Stimulated activated naive CD8-positive, alpha-beta T cell treated with anti-CD3 and anti-CD28 coated beads, Interleukin-15, Interleukin-2, amounts not matched to agents 100 U/mL and 50 U/mL, for 24 hours (primary cell): ENCODE data around the gene PGPEP1.
"Not testable (repeated sequence)": the region's sequence is repeated elsewhere in the genome, so short reads cannot be mapped to it uniquely, and the experiment has no call there.

Experiments
- ATAC-seq: fragments of 150-1000 bp; cut with Tn5 transposase; one replicate; pipeline ENCODE4 v1.10.0; 2021
- DNase-seq: peaks from one replicate; pipeline ENCODE4 v3.0.0; 2021

Gene PGPEP1

DNA sequence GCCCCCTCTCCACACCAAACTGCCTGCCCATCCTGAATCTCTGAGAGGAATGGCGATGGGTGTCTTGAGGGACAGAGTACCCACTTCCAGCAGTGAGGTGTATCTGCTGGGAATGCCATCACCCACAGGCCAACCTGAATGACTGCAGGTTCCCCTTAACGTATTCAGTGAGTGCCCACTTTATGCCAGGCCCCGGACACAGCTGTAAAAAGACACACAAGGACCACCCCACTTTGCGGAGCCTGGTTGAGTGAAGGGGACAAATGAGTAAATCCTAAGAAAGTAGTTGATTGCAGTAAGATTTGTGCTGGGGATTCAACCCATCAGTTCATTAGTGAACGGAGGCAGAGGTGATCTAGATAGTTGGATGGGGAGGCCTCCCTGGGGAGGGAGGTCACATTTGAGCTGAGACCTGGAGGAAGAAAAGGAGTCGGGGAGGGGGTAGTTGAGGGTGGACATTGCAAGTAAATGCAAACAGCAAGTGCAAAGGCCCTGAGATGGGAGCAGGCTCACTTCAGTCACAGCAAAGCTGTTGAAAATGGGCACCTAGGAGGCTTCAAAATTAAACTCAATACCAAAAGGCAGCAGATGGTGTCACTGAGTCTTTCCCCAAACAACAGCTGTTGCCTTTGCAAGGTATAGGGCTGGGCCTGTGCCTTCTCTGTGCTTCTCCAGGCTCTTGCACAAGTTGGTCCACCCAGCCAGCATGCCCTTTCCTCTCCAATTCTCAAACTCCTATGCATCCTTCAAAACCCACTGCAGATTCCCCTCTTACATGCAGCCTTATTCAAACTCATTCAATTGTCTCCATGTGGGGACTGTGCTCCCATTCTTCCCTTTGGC is 49.9 kb downstream of the PGPEP1 start:
- ATAC-seq (no peak), DNase-seq (no peak)

DNA sequence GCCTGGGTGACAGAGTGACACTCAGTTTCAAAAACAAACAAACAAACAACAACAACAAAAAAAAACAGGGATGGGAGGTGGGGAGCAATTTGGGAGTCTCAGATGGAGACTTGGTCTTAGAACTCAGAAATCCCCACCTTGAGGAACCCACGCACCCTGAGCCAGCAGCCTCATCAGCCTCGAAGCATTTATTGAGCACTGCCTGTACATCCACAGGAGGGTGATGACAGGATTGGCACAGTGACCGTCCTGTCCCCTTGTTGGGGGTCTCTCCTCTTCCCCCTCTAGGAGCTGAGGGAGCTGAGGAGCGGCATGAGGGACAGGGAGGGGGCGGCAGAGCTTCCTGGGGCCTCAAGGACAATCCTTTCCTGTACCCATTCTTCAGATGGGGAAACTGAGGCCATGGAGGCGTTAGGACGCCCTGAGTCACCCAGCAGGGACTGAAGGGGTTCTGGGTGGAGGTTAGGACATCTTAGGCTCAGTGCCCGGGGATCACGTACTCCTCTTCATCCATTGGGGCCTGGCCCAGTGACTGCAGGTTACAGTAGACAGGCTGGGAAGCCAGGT is 51.2 kb downstream of the PGPEP1 start:
- ATAC-seq (no peak), DNase-seq (no peak)

DNA sequence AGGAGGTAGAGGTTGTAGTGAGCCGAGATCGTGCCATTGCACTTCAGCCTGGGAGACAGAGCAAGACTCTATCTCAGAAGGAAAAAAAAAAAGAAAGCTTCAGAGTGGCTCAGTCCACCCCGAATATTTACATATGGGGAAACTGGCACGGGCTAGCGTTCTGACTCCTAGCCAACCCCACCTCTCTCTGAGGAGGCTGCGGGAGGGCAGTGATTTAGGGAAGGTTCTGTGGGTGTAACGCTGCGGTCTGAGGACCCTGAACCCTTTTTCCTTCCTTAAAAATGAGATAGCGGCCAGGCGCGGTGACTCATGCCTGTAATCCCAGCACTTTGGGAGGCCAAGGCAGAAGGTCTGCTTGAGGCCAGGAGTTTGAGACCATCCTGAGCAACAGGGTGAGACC is 52.0 kb downstream of the PGPEP1 start:
- ATAC-seq (no peak), DNase-seq (no peak)

DNA sequence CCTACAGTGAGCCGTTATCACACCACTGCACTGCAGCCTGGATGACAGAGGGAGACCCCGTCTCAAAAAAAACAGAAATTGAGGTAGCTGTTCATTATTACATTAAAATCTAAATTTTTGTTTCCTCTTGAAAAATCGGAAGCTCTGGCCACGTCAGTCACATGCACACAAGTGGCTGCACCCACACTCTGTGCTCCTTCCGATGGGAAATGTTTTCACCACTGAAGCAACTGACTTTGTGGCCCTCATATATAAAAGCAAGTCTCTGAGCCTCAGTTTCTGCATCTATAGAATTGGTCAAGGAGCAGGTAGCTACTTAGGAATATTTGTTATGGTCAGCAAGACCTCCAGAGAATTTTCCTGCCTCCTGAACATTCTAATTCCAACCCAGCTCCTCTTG is 52.5 kb downstream of the PGPEP1 start:
- DNase-seq, result no peak
- no peak for ATAC-seq

DNA sequence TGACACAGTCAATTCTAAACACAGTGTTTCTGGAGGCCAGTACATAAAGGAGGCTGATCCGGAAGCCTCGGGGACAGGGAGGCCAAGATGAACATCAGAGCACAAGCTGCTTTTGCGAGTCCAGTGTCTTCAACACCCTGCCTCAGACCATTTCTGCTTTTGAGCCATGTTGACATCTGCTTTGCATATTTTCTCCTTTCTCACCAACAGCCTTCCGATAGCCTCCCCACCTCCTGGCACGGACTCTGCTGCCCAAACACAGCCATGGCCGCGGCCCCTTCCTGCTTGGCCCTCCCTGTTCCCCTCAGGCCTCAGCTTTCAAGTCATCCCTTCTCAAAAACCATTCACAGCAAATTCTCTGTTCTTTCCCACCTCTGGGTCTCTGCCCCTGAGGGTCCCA is 53.4 kb downstream of the PGPEP1 start:
- no peak for DNase-seq

DNA sequence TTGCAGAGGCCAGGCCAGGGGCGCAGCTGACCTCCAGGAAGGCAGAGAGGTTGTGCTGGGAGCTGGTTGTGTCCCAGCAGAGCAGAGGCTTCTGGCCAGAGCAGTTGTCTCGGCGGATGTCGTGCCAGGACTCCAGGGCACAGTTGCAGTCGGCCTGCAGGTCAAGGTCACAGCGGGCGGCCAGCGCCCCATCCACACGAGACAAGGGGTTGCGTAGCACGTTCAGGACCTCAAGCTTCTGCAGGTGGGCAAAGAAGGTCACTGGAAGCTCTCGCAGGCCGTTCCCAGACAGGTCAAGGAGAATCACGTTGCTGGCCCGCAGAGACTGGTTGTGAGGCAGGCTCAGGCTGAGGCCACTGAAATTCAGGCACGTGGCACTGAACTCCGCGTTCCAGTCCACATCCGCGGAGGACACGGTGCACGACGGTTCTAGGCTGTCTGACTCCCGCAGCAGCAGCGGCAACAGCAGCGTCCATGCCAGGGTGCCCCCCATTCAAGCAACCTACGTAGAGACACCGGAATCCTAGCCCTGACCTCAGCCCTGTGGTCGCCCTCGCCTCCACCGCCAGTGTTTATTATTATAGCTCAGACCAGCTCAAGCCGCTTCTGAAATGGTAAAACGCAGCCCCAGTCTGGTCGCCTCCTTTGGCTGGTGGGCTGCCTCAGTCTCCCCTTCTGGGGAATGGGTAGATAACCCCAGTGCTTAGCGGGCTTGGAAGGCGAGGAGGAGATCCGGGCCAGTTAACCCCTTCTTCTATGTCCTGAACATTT is 56.3 kb downstream of the PGPEP1 start:
- no peak for DNase-seq
- no peak for ATAC-seq

More for the DNA sequence above, 53.4 kb downstream of the PGPEP1 start:
- no peak for ATAC-seq

DNA sequence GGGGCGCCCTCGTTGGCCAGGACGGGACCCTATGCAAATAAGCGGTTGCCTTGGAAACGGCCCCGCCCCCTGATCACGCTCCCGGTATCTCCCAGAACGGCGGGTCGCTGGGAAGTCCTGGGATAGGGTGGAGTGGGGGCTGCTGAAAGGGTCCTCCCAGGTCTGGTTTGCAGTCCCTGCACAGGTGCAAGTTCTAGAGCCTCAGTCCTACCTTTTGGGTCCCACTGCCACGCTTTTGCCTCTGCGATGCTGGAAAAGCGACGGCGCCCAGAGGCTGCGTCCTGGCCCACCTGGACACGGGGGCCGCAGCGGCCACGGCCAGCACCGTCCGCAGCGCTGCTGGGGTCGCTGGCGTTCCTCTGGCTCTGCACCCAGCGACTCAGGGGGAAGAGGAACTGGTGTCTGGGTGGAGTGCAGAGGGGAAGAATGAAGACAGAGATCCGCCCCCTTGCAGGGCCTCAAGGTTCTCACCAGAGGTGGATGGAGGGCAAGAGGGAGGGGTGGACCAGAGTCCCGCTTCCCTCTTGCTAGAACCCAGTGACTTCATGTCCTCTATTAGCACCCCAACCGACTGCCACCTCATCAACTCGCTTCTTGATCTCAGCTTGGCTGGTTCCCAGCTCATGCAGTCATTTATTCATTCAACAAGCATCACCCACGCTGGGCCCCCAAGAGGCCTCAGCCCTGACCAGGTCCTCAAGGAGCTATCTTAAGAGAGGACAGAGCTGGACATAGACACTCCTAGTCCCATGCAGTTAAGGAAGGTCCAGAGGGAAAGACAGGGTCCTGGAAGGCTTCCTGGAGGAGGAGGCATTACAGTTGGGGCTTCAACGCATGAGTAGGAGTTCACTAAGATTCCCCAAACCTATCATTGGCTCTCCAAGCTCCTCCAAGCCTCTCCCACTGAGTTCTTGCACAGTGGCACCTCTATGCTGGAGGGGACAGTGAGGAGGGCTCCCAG is 57.1 kb downstream of the PGPEP1 start, which contains the start of gene LRRC25:
Gene LRRC25 (minus strand): TSS at position 381 of the 961 bp plus-strand sequence. CDS start 659 bp downstream, outside the sequence.
- peak; percentile 36 for ATAC-seq
- DNase-seq, result no peak

DNA sequence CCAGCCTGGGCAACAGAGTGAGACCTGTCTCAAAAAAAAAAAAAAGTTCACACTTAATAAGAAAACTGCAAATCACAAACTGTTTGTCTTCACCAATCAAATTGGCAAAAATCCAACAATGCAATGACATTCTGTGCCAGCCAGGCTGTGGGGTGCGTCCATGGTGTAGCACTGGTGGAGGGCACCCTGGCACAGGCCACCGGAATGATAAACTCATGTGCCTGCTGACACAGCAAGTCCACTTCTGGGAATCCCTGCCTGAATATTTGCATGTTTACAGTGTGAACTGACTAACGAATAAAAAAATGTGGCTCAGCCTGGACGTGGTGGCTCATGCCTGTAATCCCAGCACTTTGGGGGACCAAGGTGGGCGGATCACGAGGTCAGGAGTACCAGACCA is 58.6 kb downstream of the PGPEP1 start:
- no peak for ATAC-seq
- DNase-seq, result no peak

DNA sequence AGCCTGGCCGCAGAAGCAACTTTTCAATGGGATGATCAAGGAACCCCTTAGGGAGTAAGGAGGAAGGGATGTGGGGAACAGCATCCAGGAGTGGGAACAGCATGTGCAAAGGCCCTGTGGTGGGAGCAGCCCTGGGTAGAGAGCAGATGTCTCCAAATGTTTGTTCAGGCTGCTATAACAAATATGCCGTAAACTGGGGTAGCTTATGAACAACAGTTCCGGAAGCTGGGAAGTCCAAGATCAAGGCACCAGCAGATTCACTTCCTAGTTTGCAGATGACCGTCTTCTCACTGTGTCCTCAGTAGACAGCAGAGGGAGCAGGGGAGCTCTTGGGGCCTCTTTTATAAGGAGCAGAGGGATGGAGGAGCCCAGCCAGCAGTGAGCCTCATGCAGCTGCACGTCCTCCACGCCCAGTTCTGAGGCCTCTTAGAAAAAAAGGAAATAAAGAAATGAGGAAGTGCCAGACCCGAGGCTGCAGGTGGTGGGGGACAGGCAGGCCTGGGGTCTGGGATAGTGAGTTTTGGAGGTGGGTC is 61.2 kb downstream of the PGPEP1 start:
- ATAC-seq (no peak), DNase-seq (no peak)

DNA sequence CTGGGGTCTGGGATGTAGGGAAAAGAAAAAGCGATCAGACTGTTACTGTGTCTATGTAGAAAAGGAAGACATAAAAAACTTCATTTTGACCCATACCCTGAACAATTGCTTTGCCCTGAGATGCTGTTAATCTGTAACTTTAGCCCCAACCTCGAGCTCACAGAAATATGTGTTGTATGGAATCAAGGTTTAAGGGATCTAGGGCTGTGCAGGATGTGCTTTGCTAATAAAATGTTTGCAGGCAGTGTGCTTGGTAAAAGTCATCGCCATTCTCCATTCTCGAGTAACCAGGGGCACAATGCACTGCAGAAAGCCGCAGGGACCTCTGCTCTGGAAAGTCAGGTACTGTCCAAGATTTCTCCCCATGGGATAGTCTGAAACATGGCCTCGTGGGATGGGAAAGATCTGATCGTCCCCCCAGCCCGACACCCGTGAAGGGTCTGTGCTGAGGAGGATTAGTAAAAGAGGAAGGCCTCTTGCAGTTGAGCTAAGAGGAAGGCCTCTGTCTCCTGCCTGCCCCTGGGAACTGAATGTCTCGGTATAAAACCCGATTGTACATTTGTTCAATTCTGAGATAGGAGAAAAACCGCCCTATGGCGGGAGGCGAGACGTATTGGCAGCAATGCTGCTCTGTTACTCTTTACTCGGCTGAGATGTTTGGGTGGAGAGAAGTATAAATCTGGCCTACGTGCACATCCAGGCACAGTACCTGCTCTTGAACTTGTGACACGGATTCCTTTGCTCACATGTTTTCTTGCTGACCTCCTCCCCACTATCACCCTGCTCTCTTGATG is 62.3 kb downstream of the PGPEP1 start:
- ATAC-seq, DNase-seq: not testable (repeated sequence)

DNA sequence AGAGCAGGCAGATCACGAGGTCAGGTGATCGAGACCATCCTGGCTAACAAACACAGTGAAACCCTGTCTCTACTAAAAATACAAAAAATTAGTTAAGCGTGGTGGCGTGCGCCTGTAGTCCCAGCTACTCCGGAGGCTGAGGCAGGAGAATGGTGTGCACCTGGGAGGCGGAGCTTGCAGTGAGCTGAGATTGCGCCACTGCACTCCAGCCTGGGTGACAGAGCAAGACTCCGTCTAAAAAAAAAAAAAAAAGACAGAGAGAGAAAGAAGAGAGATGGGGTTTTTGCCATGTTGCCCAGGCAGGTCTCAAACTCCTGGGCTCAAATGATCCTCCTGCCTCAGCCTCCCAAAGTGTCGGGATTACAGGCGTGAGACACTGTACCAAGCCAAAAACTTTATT is 65.4 kb downstream of the PGPEP1 start:
- ATAC-seq, DNase-seq: not testable (repeated sequence)

DNA sequence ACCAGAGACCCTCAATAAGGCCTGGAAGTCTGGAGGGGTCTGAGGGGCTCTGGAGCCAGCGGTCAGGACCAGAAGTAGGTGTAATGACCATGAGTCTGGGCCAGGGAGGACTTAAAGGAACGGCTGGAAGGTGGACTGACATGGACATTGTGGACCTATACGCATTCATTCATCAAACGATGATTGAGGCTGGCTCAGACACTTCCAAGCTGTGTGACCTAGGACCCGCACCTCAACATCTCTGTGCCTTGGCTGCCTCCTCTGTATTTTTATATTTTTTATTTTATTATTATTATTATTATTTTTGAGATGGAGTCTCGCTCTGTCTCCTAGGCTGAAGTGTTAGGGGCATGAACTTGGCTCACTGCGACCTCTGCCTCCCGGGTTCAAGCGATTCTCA is 66.4 kb downstream of the PGPEP1 start:
- ATAC-seq, result no peak

DNA sequence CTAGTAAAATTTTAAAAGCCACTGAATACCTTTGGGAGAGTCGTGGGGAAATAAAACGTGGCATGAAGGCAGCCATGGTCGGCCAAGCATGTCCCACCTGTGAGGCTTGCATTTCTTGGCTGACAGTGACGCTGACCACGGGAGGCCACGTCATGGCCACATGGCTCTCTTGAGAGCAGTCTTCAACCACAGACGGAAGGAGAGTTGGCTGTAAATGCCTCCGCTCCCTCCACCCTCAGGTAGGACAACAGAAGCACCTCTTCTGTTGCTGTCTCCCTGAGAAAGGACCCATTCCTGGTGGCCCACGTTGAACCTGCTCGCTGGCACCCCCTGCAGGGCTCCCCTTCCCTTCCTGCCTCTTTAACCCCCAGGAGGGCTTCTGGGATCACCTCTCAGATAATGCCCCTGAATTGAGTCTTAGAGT is 67.7 kb downstream of the PGPEP1 start:
- DNase-seq, result peak; percentile 52
- no peak for ATAC-seq

More for the DNA sequence above, 66.4 kb downstream of the PGPEP1 start:
- DNase-seq, result no peak

DNA sequence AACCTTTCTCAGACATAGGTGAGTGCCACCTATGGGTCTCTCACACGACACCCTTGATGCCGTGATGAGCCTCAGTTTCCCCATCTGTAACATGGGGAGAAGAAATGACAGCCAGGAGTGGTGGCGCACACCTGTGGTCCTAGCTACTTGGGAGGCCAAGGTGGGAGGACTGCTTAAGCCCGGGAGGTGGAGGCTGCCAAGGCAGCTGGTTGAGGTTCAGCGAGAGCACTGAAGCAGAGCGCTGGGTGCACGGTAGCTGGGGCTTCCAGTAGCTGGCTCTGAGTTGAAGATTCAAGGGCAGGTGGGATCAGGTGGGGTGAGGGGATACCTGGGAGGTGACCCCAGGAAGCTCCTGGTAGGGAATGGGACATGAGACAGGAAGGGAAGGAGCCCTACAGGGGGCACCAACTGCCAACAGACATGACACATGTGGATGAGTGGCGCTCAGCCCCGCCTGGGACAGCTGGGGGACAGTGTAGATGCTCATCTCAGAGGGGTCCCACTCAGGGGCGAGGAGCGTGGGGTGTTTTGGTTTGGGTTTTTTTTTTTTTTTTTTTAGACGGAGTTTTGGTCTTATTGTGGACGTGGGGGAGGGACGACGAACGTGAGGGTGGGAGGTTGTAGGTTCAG is 72.3 kb downstream of the PGPEP1 start:
- ATAC-seq, result no peak
- no peak for DNase-seq

DNA sequence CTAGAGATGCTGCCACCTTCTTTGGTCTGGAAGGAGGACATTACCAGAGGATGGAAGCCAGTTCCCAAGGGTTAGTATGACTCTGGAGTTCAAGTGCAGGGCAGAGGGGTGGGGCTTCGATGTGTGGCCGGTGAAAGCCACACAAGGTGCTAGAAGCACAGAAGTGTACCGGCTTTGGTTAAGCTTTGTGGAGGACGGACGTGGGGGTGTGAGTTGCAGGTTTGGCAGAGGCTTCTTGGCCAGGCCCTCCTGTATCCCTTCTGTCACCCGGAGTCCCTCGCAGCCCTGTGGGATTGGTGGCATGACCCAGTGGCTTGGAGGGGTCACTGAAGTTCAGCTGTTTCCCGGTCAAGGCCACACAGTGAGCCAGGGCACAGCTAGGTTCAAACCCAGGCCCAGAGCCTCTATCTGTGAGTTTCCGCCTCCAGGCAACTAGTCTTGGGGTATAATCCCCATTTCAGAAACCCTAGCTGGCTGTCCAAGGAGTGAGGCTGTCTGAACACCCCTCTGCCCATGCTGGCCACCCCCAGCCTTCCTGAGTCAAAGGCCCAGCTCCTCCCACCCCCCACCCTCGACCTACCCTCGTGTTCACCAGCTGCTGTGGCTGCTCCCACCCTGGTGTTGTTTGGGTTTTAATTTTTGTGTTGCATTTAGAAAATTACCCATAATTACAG is 74.2 kb downstream of the PGPEP1 start:
- no peak for ATAC-seq
- DNase-seq, result no peak

DNA sequence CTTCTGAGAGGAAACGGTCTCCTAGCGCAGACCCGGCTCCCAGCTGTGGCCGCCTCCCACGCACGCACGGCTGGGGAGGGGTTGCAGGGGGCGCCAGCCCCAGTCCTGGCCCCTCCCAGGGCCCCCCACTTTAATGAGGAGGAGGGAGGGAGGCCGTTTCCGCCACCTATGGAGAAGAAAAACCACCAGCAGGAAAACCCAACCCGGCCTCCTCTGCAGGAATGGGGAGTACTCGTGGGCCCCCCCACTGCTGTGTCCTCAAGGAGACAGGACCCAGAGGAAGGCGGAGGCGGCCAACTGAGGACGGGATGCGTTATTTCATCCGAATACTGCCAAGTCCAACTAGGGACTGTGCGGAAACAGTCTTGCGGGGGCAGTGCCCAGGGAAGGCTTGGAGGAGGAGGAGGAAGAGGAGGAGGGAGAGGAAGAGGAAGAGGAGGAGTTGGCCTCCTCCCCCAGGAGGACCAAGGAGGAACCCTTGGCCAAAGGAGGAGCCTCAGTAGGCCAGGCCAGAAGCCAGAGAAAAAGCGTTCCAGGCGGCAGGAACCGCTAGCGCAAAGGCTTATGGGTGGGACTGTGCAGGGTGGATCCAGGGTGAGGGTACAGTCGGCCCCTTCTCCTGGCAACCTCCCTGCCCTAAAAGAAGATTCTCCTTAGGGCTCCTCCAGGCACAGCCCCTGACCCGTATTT is 74.9 kb downstream of the PGPEP1 start:
- no peak for DNase-seq
- ATAC-seq, result no peak

DNA sequence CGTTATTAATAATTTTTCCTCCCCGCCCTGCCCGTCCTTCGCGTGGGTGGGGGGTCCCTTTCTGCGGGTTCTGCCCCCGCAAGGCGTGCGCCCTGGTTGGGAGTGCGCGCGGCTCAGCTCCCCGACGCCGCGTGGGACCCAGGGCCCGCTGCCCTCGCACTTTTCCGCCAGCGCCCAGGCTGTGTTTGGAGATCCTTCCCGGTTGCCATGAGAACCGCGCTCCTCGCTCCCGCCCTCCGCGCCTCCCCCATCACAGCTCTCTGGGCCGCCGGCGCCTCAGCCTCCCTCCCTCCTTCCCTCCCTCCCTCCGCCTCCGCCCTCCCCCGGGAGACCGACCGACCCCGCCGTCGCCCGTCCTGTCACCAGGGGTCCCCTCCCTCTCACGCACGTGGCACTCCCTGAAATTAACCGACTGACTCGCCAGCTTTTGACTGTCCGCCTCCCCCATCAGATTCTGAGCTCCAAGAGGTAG is 76.4 kb downstream of the PGPEP1 start:
- ATAC-seq (peak; percentile 34), DNase-seq (peak; percentile 79)

DNA sequence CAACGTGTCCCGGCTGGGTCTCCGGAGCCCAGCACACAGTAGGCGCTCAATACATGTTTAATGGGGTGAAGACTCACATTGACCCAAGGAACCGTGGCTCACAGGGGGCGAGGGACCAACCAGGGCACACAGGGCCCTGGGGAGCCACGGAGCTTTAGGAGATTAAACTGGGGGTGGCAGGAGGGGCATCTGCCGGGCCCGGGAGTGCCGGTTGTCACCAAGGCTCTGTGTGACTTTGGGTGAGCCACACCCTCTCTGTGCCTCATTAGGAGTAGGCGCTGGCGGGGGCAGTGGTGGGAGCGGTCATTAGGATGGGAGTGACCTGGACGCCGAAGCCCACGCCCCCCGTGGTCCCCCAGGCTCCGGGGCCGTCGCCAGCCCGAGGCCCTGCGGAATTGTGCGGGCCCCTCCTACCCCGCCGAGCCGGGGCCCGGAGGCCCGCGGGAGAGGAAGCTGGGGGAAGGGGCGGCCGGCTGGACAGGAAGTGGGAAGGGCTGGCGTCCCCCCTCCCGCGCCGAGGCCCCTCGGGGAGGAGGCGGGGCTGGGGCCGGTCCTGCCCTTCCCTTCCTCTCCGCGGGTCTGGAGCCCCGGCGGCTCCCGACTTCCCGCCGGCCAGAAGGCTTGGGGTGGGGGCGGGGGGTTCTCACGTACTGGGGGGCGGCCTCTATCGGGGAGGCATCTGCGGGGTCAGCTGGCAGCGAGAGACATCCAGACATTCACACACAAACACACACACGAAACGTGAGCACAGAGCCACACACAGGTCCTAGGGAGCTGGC is 77.0 kb downstream of the PGPEP1 start:
- peak; percentile 57 for DNase-seq
- no peak for ATAC-seq
